H1 (cell line): ENCODE data around the gene REL. TPM values are rescaled to one million over a fixed set of nuclear protein-coding genes. Genes with fewer than 3 reads are reported as not detected.

Source experiments
- CTCF ChIA-PET: fragments of 300-600 bp; sonication (Branson Sonifier 250); formaldehyde crosslinking; loops from one replicate; lab custom pipeline; 2021; ENCODE audit not compliant: partially characterized antibody; lab: Charles Lee
- POLR2A ChIA-PET: fragments of 300-600 bp; sonication (Branson Sonifier 250); formaldehyde crosslinking; loops from one replicate; lab custom pipeline; 2021; ENCODE audit warnings: inconsistent platforms; ENCODE audit not compliant: partially characterized antibody; lab: Charles Lee
- DNase-seq, 2 experiments: peaks; one replicate each; pipeline versions ENCODE4 v3.0.0 to v3.0.0-alpha.2; 2010 to 2022; ENCODE audit warnings: low spot score in 2 of 2, low read depth in 1 of 2, mixed read lengths in 1 of 2
- FAIRE-seq: peaks from 2 replicates; lab custom pipeline; 2011; peaks lifted over from hg19 to GRCh38; lab: Jason Lieb, UNC
- H2AFZ ChIP-seq: 2 replicates; pipeline ENCODE4 v1.8.1; 2012; ENCODE audit warnings: low read length, inconsistent platforms
- H2AK5ac ChIP-seq: 2 replicates; pipeline ENCODE4 v1.6.1; 2013; ENCODE audit warnings: low read depth, low read length
- H2BK120ac ChIP-seq: replicated peaks from 2 replicates; pipeline ENCODE3; 2013; ENCODE audit warnings: low read depth, low read length, inconsistent platforms
- H2BK12ac ChIP-seq: 2 replicates; pipeline ENCODE4 v1.6.1; 2013; ENCODE audit warnings: low read depth, low read length
- H2BK15ac ChIP-seq: 2 replicates; pipeline ENCODE4 v1.6.1; 2013; ENCODE audit warnings: low read length
- H2BK20ac ChIP-seq: 2 replicates; pipeline ENCODE4 v1.6.1; 2013; ENCODE audit warnings: low read length
- H2BK5ac ChIP-seq: 2 replicates; pipeline ENCODE4 v1.6.1; 2013; ENCODE audit warnings: low read depth, low read length
- H3K14ac ChIP-seq: 2 replicates; pipeline ENCODE4 v1.6.1; 2013; ENCODE audit warnings: inconsistent platforms; ENCODE audit not compliant: insufficient read length
- H3K18ac ChIP-seq: 2 replicates; pipeline ENCODE4 v1.6.1; 2013; ENCODE audit warnings: low read length; ENCODE audit errors: extremely low read depth
- H3K23ac ChIP-seq: 2 replicates; pipeline ENCODE4 v1.6.1; 2013; ENCODE audit warnings: inconsistent platforms; ENCODE audit not compliant: insufficient read length
- H3K23me2 ChIP-seq: 2 replicates; pipeline ENCODE4 v1.6.1; 2013; ENCODE audit warnings: low read depth, low read length
- H3K27ac ChIP-seq: 2 replicates; pipeline ENCODE4 v1.6.1; 2011; ENCODE audit warnings: low read depth, low read length, inconsistent platforms
- H3K27me3 ChIP-seq, 4 experiments: replicated peaks in 1 of 4; 1 replicate in 1 of 4; 2 replicates in 3 of 4; pipeline versions ENCODE4 v1.6.1 to v1.8.1; 2011 to 2013; ENCODE audit warnings: low read length in 3 of 4, mild to moderate bottlenecking in 3 of 4, inconsistent platforms in 2 of 4, mixed read lengths in 2 of 4, moderate library complexity in 1 of 4; ENCODE audit not compliant: control insufficient read depth in 3 of 4, insufficient read depth in 3 of 4; ENCODE audit errors: extremely low read depth in 1 of 4
- H3K36me3 ChIP-seq, 4 experiments: 2 replicates each; pipeline versions ENCODE4 v1.6.1 to v1.8.1; 2011 to 2013; ENCODE audit warnings: mild to moderate bottlenecking in 4 of 4, low read length in 3 of 4, moderate library complexity in 2 of 4, control low read depth in 1 of 4, inconsistent platforms in 1 of 4; ENCODE audit not compliant: insufficient read depth in 4 of 4, control insufficient read depth in 2 of 4
- H3K4ac ChIP-seq: replicated peaks from 2 replicates; pipeline ENCODE3; 2013; ENCODE audit warnings: low read length, low read depth, mixed read lengths, inconsistent platforms; ENCODE audit not compliant: insufficient read length
- H3K4me1 ChIP-seq, 4 experiments: replicated peaks in 1 of 4; 1 replicate in 1 of 4; 2 replicates in 3 of 4; pipeline versions ENCODE4 v1.6.1 to v1.8.1; 2011 to 2013; ENCODE audit warnings: low read length in 3 of 4, inconsistent platforms in 2 of 4, mixed read lengths in 1 of 4; ENCODE audit not compliant: insufficient read depth in 4 of 4, control insufficient read depth in 3 of 4
- H3K4me2 ChIP-seq, 2 experiments: 2 replicates each; pipeline versions ENCODE4 v1.6.1 to v1.8.1; 2011 to 2013; ENCODE audit warnings: low read depth in 2 of 2, low read length in 2 of 2, control low read depth in 1 of 2, inconsistent platforms in 1 of 2, mild to moderate bottlenecking in 1 of 2; ENCODE audit not compliant: insufficient read depth in 1 of 2
- H3K4me3 ChIP-seq, 4 experiments: fragments of 200-600, 300-600 bp in 1 of 4; sonication (generic), shearing (Covaris generic), sonication (Bioruptor Twin) in 1 of 4; 2 replicates each; pipeline versions ENCODE4 v1.5.1 to v1.8.1; 2011 to 2016; ENCODE audit warnings: low read length in 4 of 4, low read depth in 3 of 4, control low read depth in 2 of 4, inconsistent platforms in 2 of 4, mild to moderate bottlenecking in 2 of 4, mixed read lengths in 1 of 4, moderate library complexity in 1 of 4; ENCODE audit not compliant: insufficient read depth in 2 of 4; ENCODE audit errors: extremely low read depth in 1 of 4
- H3K56ac ChIP-seq: replicated peaks from 2 replicates; pipeline ENCODE3; 2013; ENCODE audit warnings: low read depth, mild to moderate bottlenecking, mixed read lengths, low read length, inconsistent platforms; ENCODE audit not compliant: insufficient read length
- H3K79me1 ChIP-seq: 2 replicates; pipeline ENCODE4 v1.6.1; 2013; ENCODE audit warnings: low read depth, low read length, control low read depth
- H3K79me2 ChIP-seq, 2 experiments: 2 replicates each; pipeline versions ENCODE4 v1.6.1 to v1.8.1; 2012 to 2013; ENCODE audit warnings: low read length in 2 of 2, mild to moderate bottlenecking in 2 of 2, inconsistent platforms in 1 of 2; ENCODE audit not compliant: insufficient read depth in 2 of 2, control insufficient read depth in 1 of 2
- H3K9ac ChIP-seq, 4 experiments: replicated peaks in 1 of 4; 1 replicate in 1 of 4; 2 replicates in 3 of 4; pipeline versions ENCODE4 v1.6.1 to v1.8.1; 2011 to 2013; ENCODE audit warnings: low read depth in 3 of 4, low read length in 3 of 4, control low read depth in 2 of 4, mild to moderate bottlenecking in 2 of 4, moderate library complexity in 2 of 4, inconsistent platforms in 1 of 4; ENCODE audit errors: extremely low read depth in 1 of 4
- H3K9me3 ChIP-seq, 2 experiments: 2 replicates each; pipeline versions ENCODE4 v1.6.1 to v1.8.1; 2012 to 2013; ENCODE audit warnings: mild to moderate bottlenecking in 2 of 2, moderate library complexity in 2 of 2, control low read depth in 1 of 2, inconsistent platforms in 1 of 2, low read depth in 1 of 2, low read length in 1 of 2, mixed read lengths in 1 of 2; ENCODE audit not compliant: insufficient read depth in 2 of 2
- H4K20me1 ChIP-seq, 2 experiments: replicated peaks in 1 of 2; 2 replicates each; pipeline versions ENCODE3 to v1.8.1; 2011 to 2013; ENCODE audit warnings: inconsistent platforms in 2 of 2, low read length in 2 of 2, mild to moderate bottlenecking in 1 of 2; ENCODE audit not compliant: insufficient read depth in 2 of 2, control insufficient read depth in 1 of 2
- H4K5ac ChIP-seq: 2 replicates; pipeline ENCODE4 v1.6.1; 2013; ENCODE audit warnings: low read length, low read depth, mixed read lengths, inconsistent platforms; ENCODE audit not compliant: insufficient read length
- H4K8ac ChIP-seq: 2 replicates; pipeline ENCODE4 v1.8.0; 2013; ENCODE audit warnings: mild to moderate bottlenecking, moderate library complexity, low read length, inconsistent platforms; ENCODE audit not compliant: insufficient read depth; ENCODE audit errors: extremely low read depth
- H4K91ac ChIP-seq: replicated peaks from 2 replicates; pipeline ENCODE3; 2013; ENCODE audit warnings: low read length, mixed read lengths, inconsistent platforms; ENCODE audit not compliant: insufficient read length
- CBX5 ChIP-seq: fragments of 300-800, 300-1000 bp; sonication (generic); IDR thresholded peaks from 2 replicates; pipeline ENCODE4 v1.7.1; 2016; ENCODE audit warnings: antibody characterized with exemption, low read length, low read depth
- CHD2 ChIP-seq: IDR thresholded peaks from 2 replicates; pipeline ENCODE4 v1.6.1; 2012; ENCODE audit warnings: low read length, improper control_type of control experiment
- KDM5A ChIP-seq: fragments of 200-600 bp; IDR thresholded peaks from 2 replicates; pipeline ENCODE4 v1.7.1; 2012; ENCODE audit warnings: mild to moderate bottlenecking, low read length, inconsistent platforms, mixed read lengths
- NANOG ChIP-seq: IDR thresholded peaks from 2 replicates; pipeline ENCODE4 v1.6.1; 2011; ENCODE audit warnings: low read length, low read depth, mild to moderate bottlenecking, inconsistent platforms; ENCODE audit not compliant: insufficient read depth, poor library complexity, severe bottlenecking
- POU5F1 ChIP-seq: IDR thresholded peaks from 2 replicates; pipeline ENCODE4 v1.6.1; 2011; ENCODE audit warnings: low read depth, mild to moderate bottlenecking, low read length, moderate library complexity
- RAD21 ChIP-seq, 2 experiments: IDR thresholded peaks in 1 of 2; conservative IDR thresholded peaks in 1 of 2; 2 replicates each; pipeline ENCODE4 v1.6.1; 2011; ENCODE audit warnings: low read depth in 2 of 2, low read length in 2 of 2, improper control_type of control experiment in 1 of 2, inconsistent platforms in 1 of 2, mild to moderate bottlenecking in 1 of 2, moderate library complexity in 1 of 2
- SUZ12 ChIP-seq: fragments of 200-600 bp; sonication (generic); IDR thresholded peaks from 2 replicates; pipeline ENCODE4 v1.6.1; 2012; ENCODE audit warnings: mild to moderate bottlenecking, inconsistent platforms, low read length, moderate library complexity, mixed read lengths
- TBP ChIP-seq: IDR thresholded peaks from 2 replicates; pipeline ENCODE4 v1.6.1; 2011; ENCODE audit warnings: low read depth, low read length, improper control_type of control experiment
- TEAD4 ChIP-seq: IDR thresholded peaks from 2 replicates; pipeline ENCODE4 v1.6.1; 2012; ENCODE audit warnings: low read depth, low read length, inconsistent platforms, mixed read lengths
- ZNF274 ChIP-seq: IDR thresholded peaks from 2 replicates; pipeline ENCODE4 v1.7.0; 2012; ENCODE audit warnings: low read length, borderline replicate concordance; ENCODE audit errors: extremely low read depth
- whole genome bisulfite sequencing, 2 experiments: shearing (Covaris generic) in 1 of 2; methylation state at CpG; one replicate each; pipeline versions ENCODE4 v1.1.6 to v1.1.7; 2013 to 2015; ENCODE audit warnings: low lambda C conversion rate in 2 of 2, mixed read lengths in 2 of 2, inconsistent platforms in 1 of 2, low coverage in 1 of 2, missing lambda C conversion rate in 1 of 2; ENCODE audit not compliant: insufficient replicate concordance in 2 of 2, insufficient coverage in 1 of 2, insufficient read length in 1 of 2; ENCODE audit errors: extremely low coverage in 1 of 2, missing lambda C conversion rate in 1 of 2; 5-methylcytosine and 5-hydroxymethylcytosine counted together
- polyA plus RNA-seq, 7 experiments: library from polyadenylated mRNA; depleted of rRNA in 3 of 7; stranded (reverse) in 5 of 7; unstranded in 2 of 7; fragments of >200 nt in 5 of 7; fragments of 200-250 nt in 2 of 7; gene quantifications; 1 replicate in 5 of 7; 2 replicates in 1 of 7; 4 replicates in 1 of 7; pipeline versions ENCODE4 v1.2.1 to v1.2.3, GENCODE V29; 2011 to 2013; ENCODE audit warnings: missing spikeins in 2 of 7, mixed read lengths in 2 of 7
- total RNA-seq: library from RNA; stranded (reverse); fragmentation: NEBNext Ultra II Directional; extraction: Animal tissue kit (Norgen Biotek cat#: 25700); gene quantifications from 2 replicates; pipeline ENCODE4 v1.2.1, GENCODE V29; 2021
- TF ChIP-seq, protein P1 (sequence below): IDR thresholded peaks from 2 replicates; pipeline ENCODE4 v1.6.1; 2012; ENCODE audit warnings: inconsistent platforms
- TF ChIP-seq, protein P2 (sequence below): IDR thresholded peaks from 2 replicates; pipeline ENCODE4 v1.6.1; 2012; ENCODE audit warnings: inconsistent platforms
- TF ChIP-seq, protein P3 (sequence below): IDR thresholded peaks from 2 replicates; pipeline ENCODE4 v1.6.1; 2011; ENCODE audit warnings: low read depth, mild to moderate bottlenecking, low read length; ENCODE audit not compliant: insufficient read depth

REL gene
- total and polyA plus RNA-seq, 2 of the 8 experiments (the other 6 are each of a cell fraction or from before 2014, with no cell fraction given), result 1.5 to 7.5 TPM

DNA sequence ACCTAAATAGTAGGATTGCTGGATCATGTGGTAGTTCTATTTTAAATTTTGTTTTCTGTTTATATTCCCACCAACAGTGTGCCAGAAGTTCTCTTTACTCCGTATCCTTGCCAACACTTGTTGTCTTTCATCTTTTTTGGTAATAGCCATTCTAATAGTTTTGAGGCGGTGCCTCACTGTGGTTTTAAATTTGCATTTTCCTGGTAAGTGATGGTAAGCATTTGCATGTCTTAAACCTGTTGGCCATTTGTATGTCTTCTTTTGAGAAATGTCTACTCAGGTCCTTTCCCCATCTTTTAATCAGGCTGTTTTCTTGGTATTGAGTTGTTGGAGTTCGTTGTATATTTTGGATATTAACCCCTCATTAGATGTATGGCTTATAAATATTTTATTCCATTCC lies 51.6 kb downstream of the REL start:
- ChIA-PET POLR2A (no interaction called here), CTCF (no interaction called here)
- no peaks in the 10 kb centered on the region for H3K27me3 ChIP-seq
- no peaks in the 10 kb centered on the region for H3K79me1 ChIP-seq
- no peak overlapping the region for H2AFZ ChIP-seq
- H2BK15ac ChIP-seq, result no peak overlapping the region
- H3K23me2 ChIP-seq, result no peaks in the 10 kb centered on the region; the same call in 1 of the 2 replicates
- H3K79me2 ChIP-seq, result no peaks in the 10 kb centered on the region
- no peaks in the 10 kb centered on the region for H4K20me1 ChIP-seq
- no peaks in the 10 kb centered on the region for H3K36me3 ChIP-seq
- no peak overlapping the region for H3K23ac ChIP-seq
- H3K9me3 ChIP-seq, result no peaks in the 10 kb centered on the region
- H3K4me1 ChIP-seq, result no peaks in the 10 kb centered on the region
- no peak overlapping the region for H3K14ac ChIP-seq
- no peak overlapping the region for H2BK120ac ChIP-seq
- no peak overlapping the region for H3K18ac ChIP-seq
- no peak overlapping the region for H2AK5ac ChIP-seq
- no peak overlapping the region for H3K9ac ChIP-seq
- H4K8ac ChIP-seq, result no peak overlapping the region
- H2BK5ac ChIP-seq, result no peak overlapping the region
- no peak overlapping the region for H3K4me2 ChIP-seq
- no peak overlapping the region for H3K4me3 ChIP-seq
- no peak overlapping the region for H4K5ac ChIP-seq
- H3K56ac ChIP-seq, result no peak overlapping the region
- no peak overlapping the region for H2BK20ac ChIP-seq
- no peak overlapping the region for H2BK12ac ChIP-seq
- no peak overlapping the region for H4K91ac ChIP-seq
- FAIRE-seq (no peak), DNase-seq (no peak)
- no peak overlapping the region for H3K27ac ChIP-seq
- H3K4ac ChIP-seq, result no peak overlapping the region
- 88% methylated on average over 3 of the region's 3 CpGs; no CpG with 5 or more reads in 1 of the 2 experiments for WGBS, 2 experiments
- TF ChIP-seq TEAD4 (no peak), KDM5A (no peak), CHD2 (no peak), ZNF274 (no peak), SUZ12 (no peak), RAD21 (IDR thresholded peaks at IDR 0.05 in 1 of 2, conservative IDR thresholded peaks at IDR 0.05 in 1 of 2; ENCODE audit: low read depth in 2 of 2, low read length in 2 of 2) (no peak), CBX5 (no peak), TBP (no peak), POU5F1 (no peak), NANOG (no peak)
- TF ChIP-seq, protein P1, sequence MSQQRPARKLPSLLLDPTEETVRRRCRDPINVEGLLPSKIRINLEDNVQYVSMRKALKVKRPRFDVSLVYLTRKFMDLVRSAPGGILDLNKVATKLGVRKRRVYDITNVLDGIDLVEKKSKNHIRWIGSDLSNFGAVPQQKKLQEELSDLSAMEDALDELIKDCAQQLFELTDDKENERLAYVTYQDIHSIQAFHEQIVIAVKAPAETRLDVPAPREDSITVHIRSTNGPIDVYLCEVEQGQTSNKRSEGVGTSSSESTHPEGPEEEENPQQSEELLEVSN, result no peak
- TF ChIP-seq, protein P2, sequence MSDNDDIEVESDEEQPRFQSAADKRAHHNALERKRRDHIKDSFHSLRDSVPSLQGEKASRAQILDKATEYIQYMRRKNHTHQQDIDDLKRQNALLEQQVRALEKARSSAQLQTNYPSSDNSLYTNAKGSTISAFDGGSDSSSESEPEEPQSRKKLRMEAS, result no peak
- TF ChIP-seq, protein P3, sequence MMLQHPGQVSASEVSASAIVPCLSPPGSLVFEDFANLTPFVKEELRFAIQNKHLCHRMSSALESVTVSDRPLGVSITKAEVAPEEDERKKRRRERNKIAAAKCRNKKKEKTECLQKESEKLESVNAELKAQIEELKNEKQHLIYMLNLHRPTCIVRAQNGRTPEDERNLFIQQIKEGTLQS, result no peak
